ENCODE measurements around the gene SRXN1.

The SRXN1 gene

GRCh38 chr20:602111-602970, 50.7 kb downstream of the SRXN1 start:
- DNase-seq: no peak

GRCh38 chr20:600736-601135, 52.3 kb downstream of the SRXN1 start:
- no peak for DNase-seq

- no peak for DNase-seq
Observed at GRCh38 chr20:600141-600540, 52.9 kb downstream of the SRXN1 start.

- no peak for DNase-seq
Observed at GRCh38 chr20:598133-598850, 54.7 kb downstream of the SRXN1 start.

GRCh38 chr20:597560-597959, 55.4 kb downstream of the SRXN1 start:
- DNase-seq: no peak
